Loucy (cell line): ENCODE data around the gene ZNF611.

Experiments used
- H2AFZ ChIP-seq: fragments of 200-600 bp; sonication (generic); 2 replicates; pipeline ENCODE4 v1.6.0; 2016; ENCODE audit warnings: antibody characterized with exemption, mild to moderate bottlenecking, low read length, moderate library complexity
- H3F3A ChIP-seq: fragments of 200-600 bp; 2 replicates; pipeline ENCODE4 v1.6.0; 2016; ENCODE audit warnings: antibody characterized with exemption, low read depth, mild to moderate bottlenecking
- H3K27me3 ChIP-seq: fragments of 200-600 bp; sonication (generic); 2 replicates; pipeline ENCODE4 v1.6.1; 2014; ENCODE audit warnings: low read length, mild to moderate bottlenecking; ENCODE audit not compliant: insufficient read depth, poor library complexity, severe bottlenecking
- H3K36me3 ChIP-seq: fragments of 200-600 bp; sonication (generic); 2 replicates; pipeline ENCODE4 v1.6.1; 2016; ENCODE audit warnings: low read length; ENCODE audit not compliant: insufficient read depth
- H3K4me1 ChIP-seq: fragments of 200-600 bp; sonication (generic); 2 replicates; pipeline ENCODE4 v1.5.1; 2014; ENCODE audit warnings: low read length, mild to moderate bottlenecking; ENCODE audit not compliant: insufficient read depth, poor library complexity, severe bottlenecking
- H3K4me2 ChIP-seq: fragments of 200-600 bp; sonication (generic); 2 replicates; pipeline ENCODE4 v1.6.0; 2014; ENCODE audit warnings: antibody characterized with exemption, low read length, low read depth, mild to moderate bottlenecking; ENCODE audit not compliant: poor library complexity, severe bottlenecking
- H3K4me3 ChIP-seq: fragments of 200-600 bp; sonication (generic); 2 replicates; pipeline ENCODE4 v1.5.1; 2014; ENCODE audit warnings: low read length, mild to moderate bottlenecking, mixed read lengths; ENCODE audit not compliant: poor library complexity, severe bottlenecking
- H3K79me2 ChIP-seq: fragments of 200-600 bp; sonication (generic); 2 replicates; pipeline ENCODE4 v1.6.1; 2014; ENCODE audit warnings: low read length; ENCODE audit not compliant: insufficient read depth
- H3K9ac ChIP-seq: fragments of 200-600 bp; sonication (generic); 2 replicates; pipeline ENCODE4 v1.6.0; 2014; ENCODE audit warnings: mild to moderate bottlenecking, low read depth, low read length, moderate library complexity; ENCODE audit not compliant: poor library complexity, severe bottlenecking
- H3K9me2 ChIP-seq: fragments of 200-600 bp; sonication (generic); replicated peaks from 2 replicates; pipeline ENCODE4 v1.6.1; 2016; ENCODE audit warnings: low read depth, low read length, mixed read lengths
- H3K9me3 ChIP-seq: fragments of 200-600 bp; sonication (generic); 2 replicates; pipeline ENCODE4 v1.6.1; 2014; ENCODE audit warnings: mild to moderate bottlenecking, antibody characterized with exemption, low read length, low read depth; ENCODE audit not compliant: insufficient read depth
- H4K20me1 ChIP-seq: fragments of 200-600 bp; sonication (generic); 2 replicates; pipeline ENCODE4 v1.6.0; 2014; ENCODE audit warnings: antibody characterized with exemption, low read length, mild to moderate bottlenecking; ENCODE audit not compliant: insufficient read depth, poor library complexity, severe bottlenecking
- CTCF ChIP-seq: fragments of 200-600 bp; sonication (generic); conservative IDR thresholded peaks from 2 replicates; pipeline ENCODE4 v1.5.1; 2014; ENCODE audit warnings: mild to moderate bottlenecking, antibody characterized with exemption, low read length
- EZH2phosphoT487 ChIP-seq: fragments of 200-600 bp; IDR thresholded peaks from 2 replicates; pipeline ENCODE4 v1.6.1; 2018; ENCODE audit warnings: antibody characterized with exemption, mild to moderate bottlenecking, moderate library complexity, borderline replicate concordance

The ZNF611 gene

GRCh38 chr19:52653161-52653560 lies 81.7 kb downstream of the ZNF611 start:
- no peak overlapping the region for H3K9ac ChIP-seq
- TF ChIP-seq CTCF (no peak), EZH2phosphoT487 (no peak)
- no peaks in the 10 kb centered on the region for H3F3A ChIP-seq
- no peak overlapping the region for H3K4me2 ChIP-seq
- H3K9me2 ChIP-seq = no peaks in the 10 kb centered on the region
- H3K79me2 ChIP-seq = no peaks in the 10 kb centered on the region
- no peaks in the 10 kb centered on the region for H3K9me3 ChIP-seq
- no peak overlapping the region for H3K4me3 ChIP-seq
- H4K20me1 ChIP-seq = no peaks in the 10 kb centered on the region
- peaks cover 69% of the 10 kb centered on the region; the same call in 1 of the 2 replicates for H3K36me3 ChIP-seq
- no peaks in the 10 kb centered on the region for H3K27me3 ChIP-seq
- H3K4me1 ChIP-seq = no peaks in the 10 kb centered on the region
- no peak overlapping the region for H2AFZ ChIP-seq
